Brain microvascular endothelial cell (primary cell): ENCODE data around the gene BRCA2.

Experiments used
- DNase-seq: peaks from one replicate; pipeline ENCODE4 v3.0.0-alpha.2; 2020
- H3K27ac ChIP-seq: fragments of 250-450 bp; sonication (Bioruptor Pico); 2 replicates; pipeline ENCODE4 v1.5.1; 2020; ENCODE audit warnings: mild to moderate bottlenecking, moderate library complexity
- H3K27me3 ChIP-seq: fragments of 250-450 bp; sonication (Bioruptor Pico); replicated peaks from 2 replicates; pipeline ENCODE4 v1.5.1; 2020; ENCODE audit warnings: mild to moderate bottlenecking
- H3K36me3 ChIP-seq: fragments of 250-450 bp; sonication (Bioruptor Pico); replicated peaks from 2 replicates; pipeline ENCODE4 v1.5.1; 2020; ENCODE audit warnings: mild to moderate bottlenecking
- H3K4me3 ChIP-seq: 2 replicates; pipeline ENCODE4 v1.5.1; 2011; ENCODE audit warnings: low read depth, mild to moderate bottlenecking, control low read depth, low read length, moderate library complexity
- in situ Hi-C: cut with HindIII; loops from 2 replicates; pipeline ENCODE4 v1.10.0; 2017; ENCODE audit warnings: low sequenced_read_pairs, low pct_ligation_motif_present
- TF ChIP-seq, protein P1 (sequence below): IDR thresholded peaks from 2 replicates; pipeline ENCODE4 v1.5.1; 2011; ENCODE audit warnings: low read depth, mild to moderate bottlenecking, moderate library complexity, low read length, control low read depth, inconsistent platforms; ENCODE audit errors: missing control alignments

Gene BRCA2

DNA sequence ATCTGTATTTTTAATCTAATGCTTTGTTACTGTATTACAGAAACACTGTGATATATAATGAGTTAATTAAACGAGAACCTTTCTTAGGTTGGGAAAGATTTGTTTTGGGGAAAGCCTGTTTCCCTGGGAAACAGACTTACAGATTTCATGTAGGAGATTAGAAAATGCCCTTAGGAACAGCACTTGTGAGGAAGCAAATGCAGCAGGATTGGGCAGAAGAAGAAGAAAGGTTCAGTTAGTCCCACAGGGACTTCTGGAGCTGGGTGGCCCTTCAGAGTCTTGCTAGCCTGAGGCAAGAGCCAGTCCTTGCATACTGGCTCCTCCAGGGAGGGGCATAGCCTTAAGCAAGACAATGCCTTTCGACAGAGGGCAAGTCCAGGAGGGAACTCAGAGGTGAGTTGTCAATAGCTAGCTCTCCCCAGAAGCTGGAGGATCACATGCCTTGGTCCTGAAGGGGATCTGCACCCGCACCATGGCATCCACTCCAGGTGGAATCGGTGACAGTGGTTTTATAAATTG, 75.9 kb downstream of the BRCA2 start:
- TF ChIP-seq, protein P1, sequence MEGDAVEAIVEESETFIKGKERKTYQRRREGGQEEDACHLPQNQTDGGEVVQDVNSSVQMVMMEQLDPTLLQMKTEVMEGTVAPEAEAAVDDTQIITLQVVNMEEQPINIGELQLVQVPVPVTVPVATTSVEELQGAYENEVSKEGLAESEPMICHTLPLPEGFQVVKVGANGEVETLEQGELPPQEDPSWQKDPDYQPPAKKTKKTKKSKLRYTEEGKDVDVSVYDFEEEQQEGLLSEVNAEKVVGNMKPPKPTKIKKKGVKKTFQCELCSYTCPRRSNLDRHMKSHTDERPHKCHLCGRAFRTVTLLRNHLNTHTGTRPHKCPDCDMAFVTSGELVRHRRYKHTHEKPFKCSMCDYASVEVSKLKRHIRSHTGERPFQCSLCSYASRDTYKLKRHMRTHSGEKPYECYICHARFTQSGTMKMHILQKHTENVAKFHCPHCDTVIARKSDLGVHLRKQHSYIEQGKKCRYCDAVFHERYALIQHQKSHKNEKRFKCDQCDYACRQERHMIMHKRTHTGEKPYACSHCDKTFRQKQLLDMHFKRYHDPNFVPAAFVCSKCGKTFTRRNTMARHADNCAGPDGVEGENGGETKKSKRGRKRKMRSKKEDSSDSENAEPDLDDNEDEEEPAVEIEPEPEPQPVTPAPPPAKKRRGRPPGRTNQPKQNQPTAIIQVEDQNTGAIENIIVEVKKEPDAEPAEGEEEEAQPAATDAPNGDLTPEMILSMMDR, result no peak
- no peak overlapping the region for H3K4me3 ChIP-seq
- H3K27me3 ChIP-seq, result no peaks in the 10 kb centered on the region
- H3K27ac ChIP-seq, result no peak overlapping the region
- no peaks in the 10 kb centered on the region for H3K36me3 ChIP-seq
- in situ Hi-C loops, result no loop called here
- no peak for DNase-seq

DNA sequence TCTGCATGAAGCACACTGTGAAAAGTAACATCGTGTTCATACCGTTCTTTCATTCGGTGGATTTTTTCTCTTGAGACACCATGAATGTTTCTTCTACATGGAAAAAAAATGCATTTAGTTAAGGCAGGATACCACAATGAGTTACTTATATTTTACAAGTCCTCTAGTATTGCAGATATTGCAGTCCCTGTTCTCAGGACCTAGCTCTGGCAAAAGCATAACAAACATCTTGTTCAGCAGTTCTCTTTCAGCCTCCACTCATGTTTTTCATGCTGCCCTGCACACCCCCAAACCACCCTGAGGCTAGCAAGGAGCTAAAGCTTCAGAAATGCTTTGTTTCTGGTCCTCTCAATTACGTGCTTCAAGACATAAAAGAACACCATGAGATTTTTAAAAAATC, 87.8 kb downstream of the BRCA2 start:
- no peak for DNase-seq
- Histone ChIP-seq H3K36me3 (no peaks in the 10 kb centered on the region), H3K27ac (no peak overlapping the region), H3K4me3 (no peak overlapping the region), H3K27me3 (no peaks in the 10 kb centered on the region)
- TF ChIP-seq, protein P1, result no peak
- in situ Hi-C loops, result no loop called here

DNA sequence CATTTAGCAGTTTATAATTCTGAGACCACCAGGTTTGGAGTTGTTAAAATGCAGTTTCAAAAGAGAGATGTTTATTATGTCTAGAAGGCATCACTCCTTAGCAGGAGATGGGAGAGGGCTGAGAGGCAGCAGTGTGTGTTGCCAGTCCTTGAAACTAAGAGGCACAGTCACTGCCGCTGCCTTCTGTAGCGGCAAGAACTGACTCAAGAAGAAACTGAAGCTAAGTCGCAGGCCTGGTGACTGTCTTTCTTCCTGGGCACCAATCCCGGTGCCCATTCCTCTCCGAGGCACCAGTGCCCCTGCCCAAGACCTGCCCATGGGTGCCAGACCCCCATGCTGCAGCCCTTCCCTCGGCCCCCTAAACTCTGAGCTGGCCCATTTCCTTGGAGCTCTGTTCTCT, 92.5 kb downstream of the BRCA2 start:
- Histone ChIP-seq H3K27me3 (no peaks in the 10 kb centered on the region), H3K27ac (no peak overlapping the region), H3K36me3 (no peaks in the 10 kb centered on the region), H3K4me3 (no peak overlapping the region)
- DNase-seq, result no peak
- in situ Hi-C loops, result no loop called here
- TF ChIP-seq, protein P1, result no peak

DNA sequence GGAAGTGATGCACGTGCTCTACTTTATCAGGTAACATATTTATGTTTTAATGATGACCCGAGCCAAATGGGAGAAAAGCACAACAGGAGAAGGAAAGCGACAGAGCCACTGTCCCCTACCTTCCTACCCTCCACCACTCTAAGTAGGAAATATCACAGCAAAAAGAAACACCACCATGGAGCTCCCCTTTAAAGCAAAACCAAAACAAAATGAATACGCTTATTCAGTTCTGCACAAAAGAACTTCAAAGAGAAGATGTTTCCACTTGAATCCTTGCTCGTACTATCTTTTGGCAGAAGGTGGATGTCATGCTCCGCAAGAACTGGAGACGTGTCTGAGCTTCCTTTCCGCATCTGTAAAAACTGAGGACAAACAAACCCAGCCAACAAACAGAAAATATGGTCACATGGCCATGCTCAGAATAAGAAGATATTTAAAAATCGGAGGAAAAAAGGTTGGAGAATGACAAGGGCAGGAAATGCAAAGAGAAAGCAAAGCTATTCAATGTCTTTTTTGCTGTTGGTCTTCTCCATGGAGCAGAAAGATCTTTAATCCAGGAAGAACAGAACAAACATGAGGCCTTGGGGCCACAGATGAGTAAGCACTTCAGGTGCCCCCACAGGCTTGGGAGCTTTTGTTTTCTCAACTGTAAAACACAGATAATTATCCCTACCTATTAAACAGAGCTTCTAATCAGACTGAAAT, 93.1 kb downstream of the BRCA2 start:
- in situ Hi-C loops, result no loop called here
- Histone ChIP-seq H3K27ac (no peak overlapping the region), H3K27me3 (no peaks in the 10 kb centered on the region), H3K36me3 (no peaks in the 10 kb centered on the region), H3K4me3 (no peak overlapping the region)
- TF ChIP-seq, protein P1, result no peak
- DNase-seq, result no peak

DNA sequence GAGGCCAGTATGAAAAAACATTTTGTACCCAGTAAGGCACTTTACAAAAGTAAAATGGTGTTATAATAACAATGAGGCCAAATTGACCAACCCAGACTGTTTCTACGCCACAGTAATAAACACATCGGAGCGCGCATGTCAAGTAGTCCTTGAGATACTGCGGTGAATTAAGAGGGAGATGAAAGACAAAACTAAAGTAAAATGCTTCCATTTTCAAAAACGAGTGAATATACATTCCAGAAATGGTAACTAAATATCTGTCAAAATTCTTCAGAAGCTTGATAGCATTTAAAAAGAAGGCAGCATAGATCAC, 93.6 kb downstream of the BRCA2 start:
- DNase-seq, result no peak
- Histone ChIP-seq H3K27ac (no peak overlapping the region), H3K4me3 (no peak overlapping the region), H3K27me3 (no peaks in the 10 kb centered on the region), H3K36me3 (no peaks in the 10 kb centered on the region)
- TF ChIP-seq, protein P1, result no peak
- in situ Hi-C loops, result no loop called here
